ENCODE data around the gene GAA. TPM values are rescaled to one million over a fixed set of nuclear protein-coding genes. Genes with fewer than 3 reads are reported as not detected.
"Not testable (repeated sequence)": the region's sequence is repeated elsewhere in the genome, so short reads cannot be mapped to it uniquely, and the experiment has no call there.

GAA gene
- total RNA-seq, 1 donor from 2014 or later: 61.4 TPM

DNA sequence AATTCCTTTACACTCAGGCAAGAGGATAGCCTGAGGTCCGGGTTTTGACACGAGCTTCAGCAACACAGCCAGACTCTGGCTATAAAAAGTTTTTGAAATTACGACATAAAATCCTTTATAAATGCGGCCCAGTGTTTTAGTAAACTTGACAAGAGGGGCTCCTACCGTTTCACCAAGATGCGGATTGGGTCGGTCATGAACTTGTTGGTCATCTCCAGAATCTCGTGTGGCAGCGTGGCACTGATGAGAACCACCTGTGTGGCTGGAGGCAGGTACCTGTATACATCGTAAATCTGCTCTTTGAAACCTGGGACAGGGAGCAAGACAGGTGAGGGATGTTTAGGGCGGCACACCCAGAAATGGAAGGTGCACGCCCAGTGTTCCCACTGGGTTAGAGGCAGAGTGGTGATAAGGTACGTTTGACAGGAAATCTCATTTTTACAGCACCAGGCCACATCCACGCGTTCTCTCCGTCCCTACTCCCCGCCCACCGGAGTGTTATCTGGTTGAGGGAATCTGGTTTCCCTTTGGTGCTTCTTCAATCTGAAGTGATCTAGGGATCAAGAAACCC, 37.6 kb downstream of the GAA start:
- peak; percentile 60 for DNase-seq (ENCODE audit: low spot score)

DNA sequence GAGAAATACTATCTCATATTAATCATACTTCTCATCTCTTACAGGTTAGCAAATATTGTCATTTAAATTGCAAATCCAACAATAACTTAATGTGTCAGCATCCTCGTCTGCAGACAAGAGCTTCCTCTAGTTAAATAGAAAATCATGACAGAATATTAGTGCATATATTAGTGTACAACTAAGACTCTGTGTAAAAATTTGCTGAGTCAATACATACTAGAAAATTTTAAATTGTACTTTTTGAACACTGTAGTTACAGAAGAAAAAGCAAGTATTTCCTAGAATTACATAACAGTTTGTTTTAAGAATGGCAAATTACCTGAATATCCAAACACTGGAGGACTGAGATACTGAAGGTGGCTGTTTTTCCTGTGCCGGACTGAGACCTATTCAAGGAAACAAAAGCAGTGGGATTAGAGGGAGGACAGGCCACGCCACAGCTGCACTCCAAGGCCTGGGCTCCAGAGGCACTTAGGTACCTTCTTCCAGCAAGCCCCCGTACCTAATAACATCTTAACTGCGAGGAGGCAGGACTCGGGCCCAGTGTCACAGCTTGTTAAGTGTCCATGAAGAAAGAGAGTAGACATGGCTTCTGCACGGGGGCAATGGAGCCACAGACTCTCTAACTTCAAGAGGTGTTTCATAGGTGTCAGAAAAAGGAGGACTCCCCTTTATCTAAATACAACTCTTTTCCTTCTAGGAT, 40.2 kb downstream of the GAA start:
- DNase-seq (ENCODE audit: low spot score): no peak

DNA sequence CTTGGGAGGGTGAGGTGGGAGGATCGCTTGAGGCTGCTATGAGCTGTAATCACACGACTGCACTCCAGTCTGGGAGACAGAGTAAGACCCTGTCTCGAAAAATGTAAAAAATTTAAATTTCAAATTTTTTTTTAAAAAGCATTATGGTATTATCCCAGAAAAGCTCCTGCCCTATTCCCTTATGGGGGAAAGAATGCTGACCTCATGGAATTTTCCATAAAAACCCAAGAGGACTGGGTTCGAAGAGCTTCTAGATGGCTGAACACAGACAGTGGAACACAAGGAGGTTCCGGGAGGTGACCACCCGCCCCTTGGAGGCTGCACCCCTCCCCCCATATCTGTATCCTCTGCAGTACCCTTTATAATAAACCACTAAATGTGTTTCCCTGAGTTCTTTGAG, 41.5 kb downstream of the GAA start:
- DNase-seq (ENCODE audit: low spot score): no peak

DNA sequence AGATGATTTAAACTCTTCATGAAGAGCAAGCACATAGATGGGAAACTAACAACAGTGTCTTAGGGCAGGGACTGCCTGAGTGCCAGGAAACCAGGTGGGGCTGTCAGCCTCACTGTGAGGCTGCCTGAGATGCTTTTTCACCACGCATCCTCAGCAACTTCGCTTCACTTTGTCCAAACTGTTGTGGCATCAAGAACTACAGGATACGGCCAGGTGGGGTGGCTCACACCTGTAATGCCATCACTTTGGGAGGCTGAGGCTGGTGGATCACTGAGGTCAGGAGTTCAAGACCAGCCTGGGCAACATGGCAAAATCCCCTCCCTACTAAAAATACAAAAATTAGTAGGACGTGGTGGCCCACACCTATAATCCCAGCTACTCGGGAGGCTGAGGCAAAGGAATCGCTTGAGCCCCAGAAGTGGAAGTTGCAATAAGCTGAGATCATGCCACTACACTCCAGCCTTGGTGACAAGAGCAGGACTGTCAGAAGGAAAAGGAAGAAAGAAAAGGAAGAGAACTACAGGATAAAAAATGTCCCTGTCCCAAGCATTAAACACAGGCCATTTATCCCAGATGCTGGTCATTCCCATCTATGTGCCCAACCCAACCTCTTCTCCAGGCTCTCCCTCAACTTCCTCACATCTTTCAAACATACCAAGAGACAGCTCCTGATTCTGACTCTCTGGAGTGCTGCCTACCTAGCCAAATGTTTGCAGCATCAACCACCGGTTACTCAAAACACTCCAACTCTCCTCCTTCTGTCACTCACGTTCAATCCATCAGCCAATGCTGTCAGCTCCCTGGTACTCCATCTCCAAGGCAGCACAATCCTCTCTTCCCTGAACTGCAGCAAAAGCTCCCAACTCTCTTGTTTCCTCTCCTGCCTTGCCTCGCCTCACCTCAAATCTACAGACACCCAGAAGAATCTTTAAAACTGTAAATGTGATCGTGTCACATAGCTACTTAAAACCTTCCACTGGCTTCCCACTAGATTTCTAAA, 44.0 kb downstream of the GAA start:
- no peak for DNase-seq (ENCODE audit: low spot score)

DNA sequence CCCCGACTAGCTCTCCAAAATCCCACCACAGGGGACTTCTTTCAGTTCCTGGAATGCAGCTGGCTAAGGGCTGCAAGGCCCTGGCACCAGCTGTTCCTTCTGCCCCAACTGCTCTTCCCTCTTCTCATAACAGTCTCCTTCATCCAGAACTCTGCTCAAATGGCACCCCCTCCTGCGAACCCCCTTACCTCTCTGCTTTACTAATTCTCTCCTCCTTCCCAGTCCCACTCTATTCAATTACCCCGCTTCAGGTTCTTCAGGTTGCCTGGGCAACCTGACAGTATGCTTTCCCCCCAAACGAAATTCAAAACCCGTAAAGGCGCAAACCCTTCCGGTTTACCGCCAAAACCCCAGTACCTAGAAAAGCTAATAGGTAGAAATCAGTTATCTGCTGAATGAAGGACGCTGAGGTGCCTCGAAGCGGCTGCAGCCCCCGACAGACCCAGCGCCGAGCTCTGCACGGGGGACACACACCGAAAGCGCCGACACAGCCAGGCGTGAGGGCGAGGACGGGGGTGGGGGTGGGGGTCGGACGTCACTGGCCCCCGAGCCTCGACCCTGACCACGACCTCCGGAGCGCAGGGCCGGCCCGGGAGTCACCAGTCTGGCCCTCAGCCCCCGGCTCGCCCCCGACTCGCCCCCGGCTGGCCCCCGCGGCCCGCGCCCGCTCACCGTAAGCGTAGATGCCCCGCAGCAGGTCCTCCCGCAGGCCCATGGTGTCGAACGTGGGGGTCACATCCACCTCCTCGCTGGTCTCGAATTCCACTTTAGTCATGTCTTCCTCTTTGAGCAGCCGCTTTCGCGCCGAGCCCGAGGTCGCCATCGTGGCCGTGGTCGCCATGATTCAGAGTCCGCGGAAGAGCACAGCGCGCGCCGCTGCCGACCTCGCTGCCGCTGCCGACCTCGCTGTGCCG, 45.0 kb downstream of the GAA start:
- DNase-seq (ENCODE audit: low spot score): no peak

DNA sequence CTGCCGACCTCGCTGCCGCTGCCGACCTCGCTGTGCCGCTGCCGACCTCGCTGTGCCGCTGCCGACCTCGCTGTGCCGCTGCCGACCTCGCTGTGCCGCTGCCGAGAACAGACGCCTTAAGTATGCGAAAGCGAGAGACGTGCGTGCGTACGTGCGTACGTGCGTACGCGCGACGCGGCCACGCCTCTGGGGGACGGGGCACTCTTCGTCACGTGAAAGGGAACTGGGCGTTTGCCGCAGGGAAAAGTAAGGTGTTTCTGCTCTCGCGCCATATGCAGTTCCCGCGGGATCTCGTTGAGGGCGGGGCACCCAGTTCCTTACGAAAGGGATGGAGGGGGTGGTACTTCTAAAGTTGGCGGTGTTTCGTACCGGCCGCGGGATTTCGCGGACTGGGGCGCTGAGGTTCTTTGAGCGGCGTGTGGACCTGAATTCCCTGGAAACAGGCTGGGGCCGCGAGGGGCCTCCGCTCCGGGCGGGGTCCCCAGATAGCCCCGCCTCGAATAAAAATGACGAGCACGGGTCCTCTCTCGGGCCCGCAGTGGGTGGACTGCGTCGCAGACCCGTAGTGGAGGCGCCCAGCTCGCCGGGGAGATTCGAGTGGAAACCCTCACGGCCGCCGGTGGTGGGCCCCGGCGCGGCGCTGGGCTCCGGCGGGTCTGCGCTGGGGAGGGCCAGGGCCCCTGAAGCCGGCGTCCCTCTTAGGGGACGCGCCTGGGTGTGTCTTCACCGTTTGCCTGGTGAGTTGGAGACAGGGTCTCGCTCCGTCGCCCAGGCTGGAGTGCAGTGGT, 45.8 kb downstream of the GAA start, which contains the start of gene EIF4A3:
Gene EIF4A3 (minus strand): TSS at position 94 of the 788 bp plus-strand sequence. CDS start 167 bp downstream, outside the sequence.
- DNase-seq (ENCODE audit: low spot score): peak; percentile 99

DNA sequence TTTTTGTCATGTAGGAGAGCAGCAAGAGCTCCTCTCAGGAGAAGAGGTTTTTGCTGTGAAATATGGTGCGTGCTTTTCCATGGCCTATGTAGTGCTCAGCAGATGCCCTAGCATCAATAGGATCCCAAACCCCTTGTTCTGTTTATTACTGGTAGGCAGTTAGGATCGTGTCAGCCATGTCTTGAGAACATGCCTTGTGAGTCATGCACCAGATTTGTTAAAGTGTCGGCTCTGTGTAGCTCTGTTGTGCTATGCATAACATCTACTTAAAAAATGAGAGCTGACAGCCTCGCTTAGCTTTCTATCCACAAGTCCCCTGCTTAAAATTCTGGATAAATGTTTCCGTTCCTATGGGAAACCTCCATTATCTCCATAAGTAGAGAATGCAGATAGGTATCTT, 50.0 kb downstream of the GAA start:
- DNase-seq (ENCODE audit: low spot score): no peak

DNA sequence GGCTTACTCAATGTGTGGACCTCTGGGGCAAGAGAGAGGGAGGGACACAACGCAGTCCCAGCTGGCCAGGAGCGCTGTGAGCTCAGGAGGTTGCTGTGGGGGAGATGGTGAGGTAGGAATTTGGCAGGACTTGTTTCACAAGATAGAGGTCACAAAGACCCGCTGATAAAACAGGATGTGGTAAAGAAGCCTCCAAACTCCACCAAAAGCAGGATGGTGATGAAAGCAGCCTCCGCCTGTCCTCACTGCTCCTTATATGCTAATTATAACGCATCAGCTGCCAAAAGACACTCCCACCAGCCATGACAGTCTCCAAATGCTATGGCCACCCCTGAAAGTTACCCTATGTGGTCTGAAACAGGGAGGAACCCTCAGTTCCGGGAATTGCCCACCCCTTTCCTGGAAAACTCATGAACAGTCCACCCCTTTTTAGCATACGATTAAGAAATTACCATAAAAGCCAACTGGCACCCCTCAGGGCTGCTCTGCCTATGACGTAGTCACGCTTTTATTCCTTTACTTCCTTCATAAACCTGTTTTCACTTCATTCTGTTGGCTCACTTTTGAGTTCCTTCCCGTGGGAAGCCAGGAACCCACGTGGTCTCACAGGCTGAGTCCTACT, 50.8 kb downstream of the GAA start:
- no peak for DNase-seq (ENCODE audit: low spot score)

DNA sequence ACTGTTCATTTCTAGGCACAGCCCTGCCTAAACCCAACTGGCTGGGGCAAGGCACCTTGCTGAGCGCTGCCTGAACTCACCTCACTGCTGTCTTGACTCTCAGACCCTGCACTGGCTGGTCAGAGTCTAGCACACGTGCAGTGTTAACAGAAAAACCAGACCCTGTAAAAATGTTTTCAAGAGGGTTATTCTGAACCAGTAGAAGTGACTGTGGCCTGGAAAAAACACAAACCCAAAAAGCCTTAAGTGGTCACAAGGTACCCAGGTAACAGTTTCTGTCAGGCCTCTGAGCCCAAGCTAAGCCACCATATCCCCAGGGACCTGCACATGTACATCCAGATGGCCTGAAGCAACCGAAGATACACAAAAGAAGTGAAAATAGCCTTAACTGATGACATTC, 51.6 kb downstream of the GAA start:
- no peak for DNase-seq (ENCODE audit: low spot score)

DNA sequence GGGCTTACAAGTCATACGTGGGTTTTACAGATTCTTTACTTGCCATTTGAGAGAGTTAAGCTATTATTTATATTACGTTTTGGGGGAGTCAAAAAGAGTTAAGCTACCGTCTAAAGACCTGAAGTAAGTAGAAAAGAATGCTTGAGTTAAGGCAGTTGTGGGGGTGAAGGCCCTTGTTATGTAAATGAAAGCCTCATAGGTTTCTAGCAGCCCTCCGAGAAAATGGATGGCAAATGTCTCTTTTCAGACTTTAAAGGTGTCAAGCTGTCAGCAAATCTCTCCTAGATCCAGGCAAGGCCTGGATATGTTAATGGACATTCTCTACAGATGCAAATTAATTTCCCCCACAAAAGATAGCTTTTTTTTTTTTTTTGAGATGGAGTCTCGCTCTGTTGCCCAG, 52.8 kb downstream of the GAA start:
- no peak for DNase-seq (ENCODE audit: low spot score)

DNA sequence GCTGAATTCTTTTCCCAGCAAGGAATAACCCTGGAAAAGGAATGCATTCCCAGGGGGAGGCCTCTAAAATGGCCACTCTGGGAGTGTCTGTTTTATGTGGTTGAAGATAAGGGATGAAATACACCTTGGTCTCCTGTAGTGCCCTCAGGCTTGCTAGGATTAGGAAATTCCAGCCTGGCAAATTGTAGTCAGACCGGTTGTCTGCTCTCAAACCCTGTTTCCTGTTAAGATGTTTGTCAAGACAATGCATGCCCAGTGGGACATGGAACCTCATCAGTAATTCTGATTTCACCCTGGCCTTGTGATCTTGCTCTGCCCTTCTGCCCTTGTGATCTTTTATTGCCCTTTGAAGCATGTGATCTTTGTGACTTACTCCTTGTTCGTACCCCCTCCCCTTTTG, 54.2 kb downstream of the GAA start:
- not testable (repeated sequence) for DNase-seq (ENCODE audit: low spot score)

DNA sequence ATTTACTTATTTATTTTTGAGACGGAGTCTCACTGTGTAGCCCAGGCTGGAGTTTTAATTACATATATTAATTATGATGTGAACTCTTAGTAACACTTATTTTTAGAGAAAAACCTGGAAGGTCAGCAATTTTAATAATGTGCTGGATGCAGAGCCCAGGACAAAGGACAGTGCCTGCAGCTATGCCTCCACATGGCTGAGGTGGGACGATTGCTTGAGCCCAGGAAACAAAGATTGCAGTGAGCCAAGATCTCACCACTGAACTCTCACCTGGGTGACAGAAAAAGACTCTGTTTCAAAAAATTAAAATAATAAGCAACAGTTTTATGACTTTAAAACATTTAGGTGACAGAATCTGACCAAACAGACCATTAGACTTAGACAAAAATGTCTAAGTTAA, 57.5 kb downstream of the GAA start:
- no peak for DNase-seq (ENCODE audit: low spot score)

DNA sequence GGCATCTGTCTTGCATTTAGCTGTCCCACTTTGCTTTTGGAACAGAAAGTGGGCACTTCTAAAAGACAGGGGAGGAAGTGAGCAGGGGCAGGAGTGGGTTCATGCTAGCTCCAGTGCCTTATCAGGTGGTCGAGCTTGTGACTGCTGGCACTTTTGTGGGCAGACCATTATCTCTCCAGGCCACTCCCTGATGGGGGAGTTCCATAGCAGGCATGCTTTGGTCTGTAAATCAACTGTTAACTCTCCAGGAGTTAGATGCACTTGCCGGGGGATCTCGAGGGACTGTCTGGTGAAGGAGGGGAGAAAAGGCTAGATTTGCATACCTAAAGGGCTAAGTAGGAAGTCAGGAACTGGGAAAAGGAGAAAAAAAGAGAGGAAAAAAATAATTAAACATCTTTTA, 59.2 kb downstream of the GAA start:
- no peak for DNase-seq (ENCODE audit: low spot score)

DNA sequence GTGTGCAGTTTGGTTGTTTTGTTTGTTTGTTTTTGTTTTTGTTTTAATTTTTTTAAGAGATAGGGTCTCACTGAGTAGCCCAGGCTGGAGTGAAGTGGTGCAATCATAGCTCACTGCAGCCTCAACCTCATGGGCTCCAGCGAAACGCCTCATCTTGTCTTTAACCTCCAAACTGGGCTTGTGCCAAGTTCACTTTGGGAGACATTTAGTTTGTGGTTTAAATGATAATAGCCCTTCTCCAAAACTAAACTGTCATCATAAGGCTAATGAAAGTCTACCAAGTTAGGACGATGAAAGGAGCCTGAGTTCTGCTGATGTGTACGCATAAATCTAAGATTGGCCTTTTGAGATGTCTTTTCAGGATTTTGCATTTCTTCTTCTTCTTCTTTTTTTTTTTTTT, 62.0 kb downstream of the GAA start:
- DNase-seq (ENCODE audit: low spot score): no peak

DNA sequence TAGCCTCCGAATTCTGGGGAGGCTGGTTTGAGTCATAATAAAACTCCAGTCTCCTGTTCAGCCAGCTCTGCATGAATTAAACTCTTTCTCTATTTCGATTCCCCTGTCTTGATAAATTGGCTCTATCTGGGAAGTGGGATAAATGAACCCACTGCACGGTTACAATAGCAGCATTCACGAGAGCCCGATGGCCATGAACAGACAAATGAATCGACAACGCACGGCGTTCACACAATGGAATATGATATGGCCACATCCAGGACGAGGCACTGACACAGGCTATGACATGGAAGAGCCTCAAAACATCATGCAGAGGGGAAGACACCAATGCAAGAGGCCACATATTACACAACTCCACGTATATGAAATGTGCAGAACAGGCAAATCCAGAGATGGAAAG, 62.8 kb downstream of the GAA start:
- DNase-seq (ENCODE audit: low spot score): no peak

DNA sequence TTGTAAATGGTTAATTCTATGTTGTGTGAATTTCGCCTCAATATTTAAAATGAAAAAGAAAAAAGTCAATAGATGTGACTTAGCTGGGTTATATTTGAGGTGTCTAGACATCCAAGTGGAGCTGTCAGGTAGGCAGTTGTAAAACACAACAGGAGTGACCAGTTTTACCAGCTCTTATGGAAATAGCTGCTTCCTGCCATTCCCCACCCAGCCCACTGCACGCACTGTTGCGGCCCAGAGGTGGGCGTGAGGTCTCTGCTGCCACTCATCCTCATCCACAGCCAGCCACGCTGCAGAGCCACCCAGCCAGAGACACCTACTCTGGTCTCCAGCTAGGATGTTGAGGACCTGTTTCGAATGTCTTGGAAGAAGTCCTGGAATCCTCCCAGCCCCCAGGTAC, 65.1 kb downstream of the GAA start:
- DNase-seq (ENCODE audit: low spot score): no peak

DNA sequence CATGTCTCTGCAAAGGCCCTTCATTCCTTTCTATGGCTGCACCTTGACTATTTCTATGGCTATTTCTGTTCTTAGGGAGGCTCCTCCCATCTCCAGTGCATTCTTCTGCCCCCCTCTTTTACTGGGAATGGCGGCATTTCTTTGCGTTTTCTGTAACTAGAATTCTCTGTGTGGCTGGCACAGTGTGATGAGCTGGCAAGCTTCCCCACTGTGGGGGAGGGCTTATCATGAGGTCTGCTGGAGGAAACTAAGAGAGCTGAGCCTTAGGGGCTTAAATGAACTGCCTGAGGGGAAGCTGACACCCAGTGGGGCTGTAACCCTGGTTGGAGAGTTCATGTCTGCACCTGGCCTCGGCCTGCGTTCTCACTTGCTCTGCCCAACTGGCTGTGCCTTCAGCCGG, 67.0 kb downstream of the GAA start:
- DNase-seq (ENCODE audit: low spot score): no peak

DNA sequence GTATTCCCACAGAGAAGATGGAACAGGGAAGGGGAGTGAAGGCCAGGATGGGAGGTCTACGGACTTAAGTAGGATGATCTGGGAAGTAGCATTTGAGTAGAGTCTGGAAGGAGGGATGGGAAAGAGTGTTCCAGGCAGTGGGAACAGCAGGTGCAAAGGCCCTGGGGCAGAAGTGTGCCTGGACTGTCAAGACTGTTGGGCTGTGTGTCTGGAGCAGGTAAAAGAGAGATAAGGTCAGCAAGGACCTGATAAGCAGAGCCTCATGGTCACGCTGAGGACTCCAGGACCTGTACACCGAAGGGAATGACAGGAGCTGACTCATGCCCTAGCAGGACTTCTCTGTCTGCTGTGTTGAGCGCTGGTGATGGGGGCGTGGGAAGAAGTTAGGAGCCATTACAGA, 67.7 kb downstream of the GAA start:
- no peak for DNase-seq (ENCODE audit: low spot score)
